ENCODE measurements around the gene GPR39. TPM values are rescaled to one million over a fixed set of nuclear protein-coding genes. Genes with fewer than 3 reads are reported as not detected.

GPR39 gene
- polyA plus RNA-seq, 3 donors, result 3.7 to 4.8 (median 4.0) TPM

GRCh38 chr2:132623096-132623839 is 206.7 kb downstream of the GPR39 start:
- DNase-seq (ENCODE audit: low read depth in 3 of 3, low spot score in 2 of 3), result no peak

- no peak for DNase-seq (ENCODE audit: low read depth in 3 of 3, low spot score in 2 of 3)
These were observed 210.9 kb downstream of the GPR39 start for GRCh38 chr2:132627536-132627935.

- no peak for DNase-seq (ENCODE audit: low read depth in 3 of 3, low spot score in 2 of 3)
These were observed 215.5 kb downstream of the GPR39 start for GRCh38 chr2:132632000-132632649.

- DNase-seq (ENCODE audit: low read depth in 3 of 3, low spot score in 2 of 3), result no peak
These were observed 217.0 kb downstream of the GPR39 start for GRCh38 chr2:132633635-132634034.

GRCh38 chr2:132636346-132636745 is 219.7 kb downstream of the GPR39 start:
- DNase-seq (ENCODE audit: low read depth in 3 of 3, low spot score in 2 of 3), result no peak

GRCh38 chr2:132638313-132639040 is 221.9 kb downstream of the GPR39 start:
- no peak for DNase-seq (ENCODE audit: low read depth in 3 of 3, low spot score in 2 of 3)

- DNase-seq (ENCODE audit: low read depth in 3 of 3, low spot score in 2 of 3), result no peak
These were observed 223.5 kb downstream of the GPR39 start for GRCh38 chr2:132640116-132640515.

- DNase-seq (ENCODE audit: low read depth in 3 of 3, low spot score in 2 of 3), result no peak
These were observed 225.2 kb downstream of the GPR39 start for GRCh38 chr2:132641819-132642218.

GRCh38 chr2:132642415-132642814 is 225.8 kb downstream of the GPR39 start:
- no peak for DNase-seq (ENCODE audit: low read depth in 3 of 3, low spot score in 2 of 3)

GRCh38 chr2:132645176-132645575 is 228.6 kb downstream of the GPR39 start:
- no peak for DNase-seq (ENCODE audit: low read depth in 3 of 3, low spot score in 2 of 3)

GRCh38 chr2:132645722-132646539 is 229.3 kb downstream of the GPR39 start:
- no peak for DNase-seq (ENCODE audit: low read depth in 3 of 3, low spot score in 2 of 3)

- no peak for DNase-seq (ENCODE audit: low read depth in 3 of 3, low spot score in 2 of 3)
These were observed 230.0 kb downstream of the GPR39 start for GRCh38 chr2:132646540-132647108.

- no peak for DNase-seq (ENCODE audit: low read depth in 3 of 3, low spot score in 2 of 3)
These were observed 234.8 kb downstream of the GPR39 start for GRCh38 chr2:132651115-132652045.

GRCh38 chr2:132652474-132652873 is 235.9 kb downstream of the GPR39 start:
- DNase-seq (ENCODE audit: low read depth in 3 of 3, low spot score in 2 of 3), result no peak

GRCh38 chr2:132654335-132654734 is 237.7 kb downstream of the GPR39 start:
- DNase-seq (ENCODE audit: low read depth in 3 of 3, low spot score in 2 of 3), result no peak

GRCh38 chr2:132654968-132655367 is 238.4 kb downstream of the GPR39 start:
- DNase-seq (ENCODE audit: low read depth in 3 of 3, low spot score in 2 of 3), result no peak

GRCh38 chr2:132656266-132656975 is 239.8 kb downstream of the GPR39 start:
- no peak for DNase-seq (ENCODE audit: low read depth in 3 of 3, low spot score in 2 of 3)

GRCh38 chr2:132659331-132659730 is 242.7 kb downstream of the GPR39 start:
- DNase-seq (ENCODE audit: low read depth in 3 of 3, low spot score in 2 of 3), result no peak

- no peak for DNase-seq (ENCODE audit: low read depth in 3 of 3, low spot score in 2 of 3)
These were observed 246.1 kb downstream of the GPR39 start for GRCh38 chr2:132662732-132663131.
